B cell (primary cell): ENCODE measurements around the gene NUMBL.

Experiments used
- CTCF ChIP-seq: fragments of 200-600 bp; IDR thresholded peaks from one replicate; pipeline ENCODE4 v1.8.0; 2022; ENCODE audit warnings: antibody characterized with exemption, mild to moderate bottlenecking
- EZH2 ChIP-seq: IDR thresholded peaks from 2 replicates; pipeline ENCODE4 v1.6.1; 2012; ENCODE audit warnings: borderline replicate concordance, low read depth, mild to moderate bottlenecking, moderate library complexity, low read length; ENCODE audit not compliant: insufficient read depth, poor library complexity, severe bottlenecking

GRCh38 chr19:40642757-40643305 is 47.6 kb downstream of the NUMBL start:
- no peak for TF ChIP-seq CTCF
- no peak for TF ChIP-seq EZH2
